ENCODE measurements around the gene VPS13D. TPM values are rescaled to one million over a fixed set of nuclear protein-coding genes. Genes with fewer than 3 reads are reported as not detected.

The VPS13D gene
- total and polyA plus RNA-seq, 4 donors = 10.2 to 68.3 (median 12.6) TPM

DNA sequence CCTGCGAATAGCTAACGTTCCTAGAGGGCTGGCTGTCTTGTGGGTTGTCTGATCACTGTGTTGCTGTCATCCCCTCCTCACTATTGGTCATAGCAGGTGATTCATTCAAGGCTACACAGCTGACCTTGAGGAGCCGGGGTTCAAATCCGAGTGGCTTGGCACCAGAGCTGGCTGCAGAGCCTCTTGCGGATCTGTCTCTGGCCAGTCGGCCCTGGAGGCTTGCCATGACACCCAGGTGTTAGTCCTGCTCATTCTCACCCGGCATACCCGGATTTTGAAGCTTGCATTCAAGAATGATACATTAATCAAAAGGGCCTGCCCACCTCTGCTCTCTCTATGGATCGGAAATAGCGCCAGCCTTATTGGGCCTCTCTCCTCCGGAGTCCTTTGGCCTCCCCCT lies 277.8 kb downstream of the VPS13D start:
- peaks cover 0 to 2% (median 0%) of the 10 kb centered on the region in 4 donors for H3K4me1 ChIP-seq (ENCODE audit: control insufficient read depth in 4 of 4, insufficient read depth in 4 of 4, low read length in 3 of 4)
- DNase-seq (ENCODE audit: low spot score) = no peak
- TF ChIP-seq EGR1 (IDR thresholded peaks at IDR 0.05; ENCODE audit: low read depth in 2 of 2) (no peak), RXRA (IDR thresholded peaks at IDR 0.05) (no peak), NR2F2 (IDR thresholded peaks at IDR 0.05) (no peak), SP1 (IDR thresholded peaks at IDR 0.05) (no peak), GABPA (IDR thresholded peaks at IDR 0.05 in 1 of 2, conservative IDR thresholded peaks at IDR 0.05 in 1 of 2) (no peak), RAD21 (IDR thresholded peaks at IDR 0.05) (no peak)
- TF ChIP-seq, protein P1, sequence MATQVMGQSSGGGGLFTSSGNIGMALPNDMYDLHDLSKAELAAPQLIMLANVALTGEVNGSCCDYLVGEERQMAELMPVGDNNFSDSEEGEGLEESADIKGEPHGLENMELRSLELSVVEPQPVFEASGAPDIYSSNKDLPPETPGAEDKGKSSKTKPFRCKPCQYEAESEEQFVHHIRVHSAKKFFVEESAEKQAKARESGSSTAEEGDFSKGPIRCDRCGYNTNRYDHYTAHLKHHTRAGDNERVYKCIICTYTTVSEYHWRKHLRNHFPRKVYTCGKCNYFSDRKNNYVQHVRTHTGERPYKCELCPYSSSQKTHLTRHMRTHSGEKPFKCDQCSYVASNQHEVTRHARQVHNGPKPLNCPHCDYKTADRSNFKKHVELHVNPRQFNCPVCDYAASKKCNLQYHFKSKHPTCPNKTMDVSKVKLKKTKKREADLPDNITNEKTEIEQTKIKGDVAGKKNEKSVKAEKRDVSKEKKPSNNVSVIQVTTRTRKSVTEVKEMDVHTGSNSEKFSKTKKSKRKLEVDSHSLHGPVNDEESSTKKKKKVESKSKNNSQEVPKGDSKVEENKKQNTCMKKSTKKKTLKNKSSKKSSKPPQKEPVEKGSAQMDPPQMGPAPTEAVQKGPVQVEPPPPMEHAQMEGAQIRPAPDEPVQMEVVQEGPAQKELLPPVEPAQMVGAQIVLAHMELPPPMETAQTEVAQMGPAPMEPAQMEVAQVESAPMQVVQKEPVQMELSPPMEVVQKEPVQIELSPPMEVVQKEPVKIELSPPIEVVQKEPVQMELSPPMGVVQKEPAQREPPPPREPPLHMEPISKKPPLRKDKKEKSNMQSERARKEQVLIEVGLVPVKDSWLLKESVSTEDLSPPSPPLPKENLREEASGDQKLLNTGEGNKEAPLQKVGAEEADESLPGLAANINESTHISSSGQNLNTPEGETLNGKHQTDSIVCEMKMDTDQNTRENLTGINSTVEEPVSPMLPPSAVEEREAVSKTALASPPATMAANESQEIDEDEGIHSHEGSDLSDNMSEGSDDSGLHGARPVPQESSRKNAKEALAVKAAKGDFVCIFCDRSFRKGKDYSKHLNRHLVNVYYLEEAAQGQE (IDR thresholded peaks at IDR 0.05) = no peak
- TF ChIP-seq, protein P2, sequence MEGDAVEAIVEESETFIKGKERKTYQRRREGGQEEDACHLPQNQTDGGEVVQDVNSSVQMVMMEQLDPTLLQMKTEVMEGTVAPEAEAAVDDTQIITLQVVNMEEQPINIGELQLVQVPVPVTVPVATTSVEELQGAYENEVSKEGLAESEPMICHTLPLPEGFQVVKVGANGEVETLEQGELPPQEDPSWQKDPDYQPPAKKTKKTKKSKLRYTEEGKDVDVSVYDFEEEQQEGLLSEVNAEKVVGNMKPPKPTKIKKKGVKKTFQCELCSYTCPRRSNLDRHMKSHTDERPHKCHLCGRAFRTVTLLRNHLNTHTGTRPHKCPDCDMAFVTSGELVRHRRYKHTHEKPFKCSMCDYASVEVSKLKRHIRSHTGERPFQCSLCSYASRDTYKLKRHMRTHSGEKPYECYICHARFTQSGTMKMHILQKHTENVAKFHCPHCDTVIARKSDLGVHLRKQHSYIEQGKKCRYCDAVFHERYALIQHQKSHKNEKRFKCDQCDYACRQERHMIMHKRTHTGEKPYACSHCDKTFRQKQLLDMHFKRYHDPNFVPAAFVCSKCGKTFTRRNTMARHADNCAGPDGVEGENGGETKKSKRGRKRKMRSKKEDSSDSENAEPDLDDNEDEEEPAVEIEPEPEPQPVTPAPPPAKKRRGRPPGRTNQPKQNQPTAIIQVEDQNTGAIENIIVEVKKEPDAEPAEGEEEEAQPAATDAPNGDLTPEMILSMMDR (IDR thresholded peaks at IDR 0.05; ENCODE audit: low read depth, low read length, missing input control) = no peak
- TF ChIP-seq, protein P3, sequence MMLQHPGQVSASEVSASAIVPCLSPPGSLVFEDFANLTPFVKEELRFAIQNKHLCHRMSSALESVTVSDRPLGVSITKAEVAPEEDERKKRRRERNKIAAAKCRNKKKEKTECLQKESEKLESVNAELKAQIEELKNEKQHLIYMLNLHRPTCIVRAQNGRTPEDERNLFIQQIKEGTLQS (IDR thresholded peaks at IDR 0.05) = no peak
- TF ChIP-seq, protein P4, sequence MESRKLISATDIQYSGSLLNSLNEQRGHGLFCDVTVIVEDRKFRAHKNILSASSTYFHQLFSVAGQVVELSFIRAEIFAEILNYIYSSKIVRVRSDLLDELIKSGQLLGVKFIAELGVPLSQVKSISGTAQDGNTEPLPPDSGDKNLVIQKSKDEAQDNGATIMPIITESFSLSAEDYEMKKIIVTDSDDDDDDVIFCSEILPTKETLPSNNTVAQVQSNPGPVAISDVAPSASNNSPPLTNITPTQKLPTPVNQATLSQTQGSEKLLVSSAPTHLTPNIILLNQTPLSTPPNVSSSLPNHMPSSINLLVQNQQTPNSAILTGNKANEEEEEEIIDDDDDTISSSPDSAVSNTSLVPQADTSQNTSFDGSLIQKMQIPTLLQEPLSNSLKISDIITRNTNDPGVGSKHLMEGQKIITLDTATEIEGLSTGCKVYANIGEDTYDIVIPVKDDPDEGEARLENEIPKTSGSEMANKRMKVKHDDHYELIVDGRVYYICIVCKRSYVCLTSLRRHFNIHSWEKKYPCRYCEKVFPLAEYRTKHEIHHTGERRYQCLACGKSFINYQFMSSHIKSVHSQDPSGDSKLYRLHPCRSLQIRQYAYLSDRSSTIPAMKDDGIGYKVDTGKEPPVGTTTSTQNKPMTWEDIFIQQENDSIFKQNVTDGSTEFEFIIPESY (IDR thresholded peaks at IDR 0.05) = no peak
- TF ChIP-seq, protein P5, sequence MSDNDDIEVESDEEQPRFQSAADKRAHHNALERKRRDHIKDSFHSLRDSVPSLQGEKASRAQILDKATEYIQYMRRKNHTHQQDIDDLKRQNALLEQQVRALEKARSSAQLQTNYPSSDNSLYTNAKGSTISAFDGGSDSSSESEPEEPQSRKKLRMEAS (IDR thresholded peaks at IDR 0.05) = no peak
- WGBS = 93% methylated on average over 11 of the region's 11 CpGs
- no peak overlapping the region for H3K27ac ChIP-seq (ENCODE audit: low read depth in 1 of 2, low read length in 2 of 2)
- H3K9ac ChIP-seq (ENCODE audit: low read depth in 1 of 2, low read length in 2 of 2) = no peak overlapping the region
- H3K9me3 ChIP-seq (ENCODE audit: control insufficient read depth in 4 of 4, low read length in 3 of 4) = no peaks in the 10 kb centered on the region
- no peak overlapping the region for H3K4me3 ChIP-seq (ENCODE audit: low read depth in 1 of 3, low read length in 3 of 3)
- H3K27me3 ChIP-seq (ENCODE audit: control insufficient read depth in 4 of 4, insufficient read depth in 4 of 4, low read length in 3 of 4) = no peaks in the 10 kb centered on the region
- peaks cover 2 to 18% (median 7%) of the 10 kb centered on the region in 4 donors for H3K36me3 ChIP-seq (ENCODE audit: control insufficient read depth in 4 of 4, insufficient read depth in 3 of 4, low read depth in 1 of 4, low read length in 3 of 4)

DNA sequence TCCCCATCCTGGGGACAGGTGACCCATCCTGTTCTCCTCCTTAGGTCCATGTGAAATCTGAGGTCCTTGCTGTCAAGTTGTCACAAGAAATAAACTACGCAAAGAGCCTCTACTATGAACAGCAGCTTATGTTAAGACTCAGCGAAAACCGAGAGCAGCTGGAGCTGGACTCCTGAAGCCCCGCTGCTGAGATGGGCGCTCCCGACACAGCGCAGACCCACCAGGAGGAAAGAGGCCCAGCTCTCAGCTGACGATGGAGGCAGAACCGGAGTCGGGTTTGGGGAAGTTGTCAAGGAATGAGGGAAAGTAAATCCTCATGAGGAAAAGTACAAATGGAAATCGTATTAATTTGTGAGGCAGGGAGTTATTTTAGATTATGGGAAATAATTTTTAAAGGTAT lies 279.0 kb downstream of the VPS13D start:
- DNase-seq (ENCODE audit: low spot score) = no peak
- WGBS = 96% methylated on average over 11 of the region's 11 CpGs
- peaks cover 2 to 15% (median 7%) of the 10 kb centered on the region in 4 donors for H3K36me3 ChIP-seq (ENCODE audit: control insufficient read depth in 4 of 4, insufficient read depth in 3 of 4, low read depth in 1 of 4, low read length in 3 of 4)

More for the DNA sequence above, 279.0 kb downstream of the VPS13D start:
- no peaks in the 10 kb centered on the region for H3K9me3 ChIP-seq (ENCODE audit: control insufficient read depth in 4 of 4, low read length in 3 of 4)
- no peak overlapping the region for H3K4me3 ChIP-seq (ENCODE audit: low read depth in 1 of 3, low read length in 3 of 3)
- H3K27me3 ChIP-seq (ENCODE audit: control insufficient read depth in 4 of 4, insufficient read depth in 4 of 4, low read length in 3 of 4) = no peaks in the 10 kb centered on the region
- H3K4me1 ChIP-seq (ENCODE audit: control insufficient read depth in 4 of 4, insufficient read depth in 4 of 4, low read length in 3 of 4) = peaks cover 0 to 2% (median 0%) of the 10 kb centered on the region in 4 donors
- TF ChIP-seq EGR1 (IDR thresholded peaks at IDR 0.05; ENCODE audit: low read depth in 2 of 2) (no peak), RAD21 (IDR thresholded peaks at IDR 0.05) (no peak)
- TF ChIP-seq, protein P5 (IDR thresholded peaks at IDR 0.05) = no peak
- no peak overlapping the region for H3K9ac ChIP-seq (ENCODE audit: low read depth in 1 of 2, low read length in 2 of 2)
- no peak overlapping the region for H3K27ac ChIP-seq (ENCODE audit: low read depth in 1 of 2, low read length in 2 of 2)

Measured in liver (tissue), 9 donors.